ENCODE measurements around the gene LCN15. TPM values are rescaled to one million over a fixed set of nuclear protein-coding genes. Genes with fewer than 3 reads are reported as not detected.

The LCN15 gene
- total RNA-seq, 1 experiment from 2014 or later, result not detected

- WGBS (ENCODE audit: extremely low coverage, insufficient read length, low lambda C conversion rate), result no CpG with 5 or more reads among the region's 6 CpGs
- H3K4me1 ChIP-seq (ENCODE audit: insufficient read depth, low read length), result no peaks in the 10 kb centered on the region
Observed at GRCh38 chr9:136795000-136795348, 30.7 kb upstream of the LCN15 start.

More at GRCh38 chr9:136795000-136795348, 30.7 kb upstream of the LCN15 start:
- no peak overlapping the region for H2AK5ac ChIP-seq (ENCODE audit: insufficient read length, low read length)
- H3K23me2 ChIP-seq (ENCODE audit: insufficient read length, low read depth, low read length, poor library complexity, severe bottlenecking), result peaks cover 7% of the 10 kb centered on the region
- no peak for DNase-seq
- no peaks in the 10 kb centered on the region for H3K79me2 ChIP-seq (ENCODE audit: insufficient read depth, low read length)
- H2BK5ac ChIP-seq (ENCODE audit: insufficient read length, low read length), result no peak overlapping the region
- no peaks in the 10 kb centered on the region for H3K9me3 Mint-ChIP-seq
- no peak overlapping the region for H3K18ac ChIP-seq (ENCODE audit: insufficient read length, low read depth, low read length)
- no peak overlapping the region for H3K4me2 ChIP-seq (ENCODE audit: insufficient read depth, insufficient read length, low read length)
- H3K4me3 Mint-ChIP-seq, result no peak overlapping the region
- no peak overlapping the region for H3T11ph ChIP-seq (ENCODE audit: low read length)
- no peak overlapping the region for H3K56ac ChIP-seq (ENCODE audit: insufficient read length, low read depth, low read length)
- no peak overlapping the region for H3K27ac ChIP-seq (ENCODE audit: insufficient read length, low read depth, low read length)
- no peak overlapping the region for H3K9ac ChIP-seq (ENCODE audit: extremely low read depth, insufficient read length, low read length)
- H3K14ac ChIP-seq (ENCODE audit: insufficient read depth, low read length), result no peak overlapping the region
- TF ChIP-seq CTCF (conservative IDR thresholded peaks at IDR 0.05), result no peak
- H2BK15ac ChIP-seq (ENCODE audit: low read depth, low read length), result no peak overlapping the region
- H3K27me3 ChIP-seq (ENCODE audit: insufficient read depth, low read length), result no peaks in the 10 kb centered on the region; the same call in 1 of the 2 replicates
- H3K27ac Mint-ChIP-seq, result peak overlapping the region in 1 of 3 experiments; percentile 32; a peak in 1 of 7 replicates
- H2BK120ac ChIP-seq (ENCODE audit: low read depth, low read length, poor library complexity, severe bottlenecking), result no peak overlapping the region
- H3K79me1 ChIP-seq (ENCODE audit: insufficient read depth, low read depth, low read length, poor library complexity, severe bottlenecking), result no peaks in the 10 kb centered on the region
- H3K27me3 Mint-ChIP-seq (ENCODE audit: low read depth), result peaks cover 36% of the 10 kb centered on the region
- no peak overlapping the region for H4K91ac ChIP-seq (ENCODE audit: insufficient read length, low read depth, low read length)
- no peaks in the 10 kb centered on the region for H3K9me3 ChIP-seq (ENCODE audit: control insufficient read depth, low read depth, low read length)
- no peak overlapping the region for H2BK20ac ChIP-seq (ENCODE audit: low read depth, low read length, poor library complexity, severe bottlenecking)
- H3K4ac ChIP-seq (ENCODE audit: low read depth, low read length), result no peak overlapping the region
- H3K36me3 Mint-ChIP-seq (ENCODE audit: insufficient read depth in 1 of 3, low read depth in 3 of 3), result peaks cover 0 to 8% (median 1%) of the 10 kb centered on the region in 3 experiments; a peak in 3 of 7 replicates
- no peak overlapping the region for H4K5ac ChIP-seq (ENCODE audit: insufficient read length, low read depth, low read length)
- H2BK12ac ChIP-seq (ENCODE audit: insufficient read length, low read depth, low read length), result no peak overlapping the region
- H3K4me1 Mint-ChIP-seq, result peaks cover 17 to 27% of the 10 kb centered on the region in 2 experiments
- H4K8ac ChIP-seq (replicated peaks; ENCODE audit: insufficient read length, low read depth, low read length), result no peak overlapping the region
- no peaks in the 10 kb centered on the region for H4K20me1 ChIP-seq (ENCODE audit: control insufficient read depth, insufficient read depth, insufficient read length)
- no peak overlapping the region for H2AFZ ChIP-seq (ENCODE audit: low read length)
- H3K23ac ChIP-seq (ENCODE audit: insufficient read length, low read depth, low read length), result no peak overlapping the region
